GM11168 (cell line): ENCODE results near the gene RMP24.
"Not testable (repeated sequence)": the region's sequence is repeated elsewhere in the genome, so short reads cannot be mapped to it uniquely, and the experiment has no call there.

Source experiments
- in situ Hi-C: fragments of 300-500 bp; cut with MboI; formaldehyde crosslinking; loops from one replicate; pipeline ENCODE4 v1.12.0; 2022; ENCODE audit warnings: low sequenced_read_pairs; ENCODE audit not compliant: unreplicated experiment

RMP24 gene

GRCh38 chr18:35962320-35962719 lies 10.2 kb upstream of the RMP24 start:
- in situ Hi-C loops: no loop called here

- in situ Hi-C loops: no loop called here
Observed at GRCh38 chr18:35964319-35964718, 8.2 kb upstream of the RMP24 start.

- in situ Hi-C loops: not testable (repeated sequence)
Observed at GRCh38 chr18:35967866-35968265, 4.6 kb upstream of the RMP24 start.

- in situ Hi-C loops: no loop called here
Observed at GRCh38 chr18:35968278-35968880, 4.1 kb upstream of the RMP24 start.

GRCh38 chr18:35969676-35970075 lies 2.8 kb upstream of the RMP24 start:
- in situ Hi-C loops: no loop called here

GRCh38 chr18:35971661-35972196 lies 750 bp upstream of the RMP24 start:
- in situ Hi-C loops: no loop called here

GRCh38 chr18:35973650-35974049 lies 1.2 kb downstream of the RMP24 start:
- in situ Hi-C loops: no loop called here

GRCh38 chr18:35974181-35974580 lies 1.7 kb downstream of the RMP24 start:
- in situ Hi-C loops: no loop called here

- in situ Hi-C loops: no loop called here
Observed at GRCh38 chr18:35979112-35979511, 6.6 kb downstream of the RMP24 start.

GRCh38 chr18:35982409-35983114 lies 10.1 kb downstream of the RMP24 start:
- in situ Hi-C loops: no loop called here

GRCh38 chr18:35983147-35983546 lies 10.7 kb downstream of the RMP24 start:
- in situ Hi-C loops: no loop called here

- in situ Hi-C loops: no loop called here
Observed at GRCh38 chr18:35983818-35984217, 11.3 kb downstream of the RMP24 start.

GRCh38 chr18:35991696-35992095 lies 19.2 kb downstream of the RMP24 start:
- in situ Hi-C loops: no loop called here

- in situ Hi-C loops: no loop called here
Observed at GRCh38 chr18:35993013-35993412, 20.5 kb downstream of the RMP24 start.

- in situ Hi-C loops: no loop called here
Observed at GRCh38 chr18:35998967-35999366, 26.5 kb downstream of the RMP24 start.

GRCh38 chr18:35999925-36000324 lies 27.4 kb downstream of the RMP24 start:
- in situ Hi-C loops: no loop called here

- in situ Hi-C loops: no loop called here
Observed at GRCh38 chr18:36006997-36007396, 34.5 kb downstream of the RMP24 start.

GRCh38 chr18:36009214-36009613 lies 36.7 kb downstream of the RMP24 start:
- in situ Hi-C loops: no loop called here

- in situ Hi-C loops: no loop called here
Observed at GRCh38 chr18:36012891-36013290, 40.4 kb downstream of the RMP24 start.

GRCh38 chr18:36015629-36016028 lies 43.1 kb downstream of the RMP24 start:
- in situ Hi-C loops: no loop called here

- in situ Hi-C loops: no loop called here
Observed at GRCh38 chr18:36017232-36017631, 44.8 kb downstream of the RMP24 start.
